GM19023 (cell line): ENCODE data around the gene ZMYM1.
"Not testable (repeated sequence)": the region's sequence is repeated elsewhere in the genome, so short reads cannot be mapped to it uniquely, and the experiment has no call there.

Experiments
- ATAC-seq: cut with Tn5 transposase; IDR thresholded peaks from one replicate; pipeline ENCODE4 v1.9.1; 2021; ENCODE audit warnings: mild to moderate bottlenecking, moderate library complexity; ENCODE audit not compliant: unreplicated experiment

ZMYM1 gene

GRCh38 chr1:35073265-35073811 lies 5.8 kb upstream of the ZMYM1 start:
- no peak for ATAC-seq

DNA sequence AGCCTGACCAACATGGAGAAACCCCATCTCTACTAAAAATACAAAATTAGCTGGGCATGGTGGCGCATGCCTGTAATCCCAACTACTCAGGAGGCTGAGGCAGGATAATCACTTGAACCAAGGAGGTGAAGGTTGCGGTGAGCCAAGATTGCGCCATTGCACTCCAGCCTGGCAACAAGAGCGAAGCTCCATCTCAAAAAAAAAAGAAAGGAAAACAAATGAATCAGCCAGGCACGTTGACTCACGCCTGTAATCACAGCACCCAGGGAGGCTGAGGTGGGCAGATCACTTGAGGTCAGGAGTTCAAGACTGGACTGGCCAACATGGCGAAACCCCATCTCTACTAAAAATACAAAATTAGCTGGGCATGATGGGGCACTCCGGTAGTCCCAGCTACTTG lies 2.8 kb upstream of the ZMYM1 start:
- not testable (repeated sequence) for ATAC-seq

DNA sequence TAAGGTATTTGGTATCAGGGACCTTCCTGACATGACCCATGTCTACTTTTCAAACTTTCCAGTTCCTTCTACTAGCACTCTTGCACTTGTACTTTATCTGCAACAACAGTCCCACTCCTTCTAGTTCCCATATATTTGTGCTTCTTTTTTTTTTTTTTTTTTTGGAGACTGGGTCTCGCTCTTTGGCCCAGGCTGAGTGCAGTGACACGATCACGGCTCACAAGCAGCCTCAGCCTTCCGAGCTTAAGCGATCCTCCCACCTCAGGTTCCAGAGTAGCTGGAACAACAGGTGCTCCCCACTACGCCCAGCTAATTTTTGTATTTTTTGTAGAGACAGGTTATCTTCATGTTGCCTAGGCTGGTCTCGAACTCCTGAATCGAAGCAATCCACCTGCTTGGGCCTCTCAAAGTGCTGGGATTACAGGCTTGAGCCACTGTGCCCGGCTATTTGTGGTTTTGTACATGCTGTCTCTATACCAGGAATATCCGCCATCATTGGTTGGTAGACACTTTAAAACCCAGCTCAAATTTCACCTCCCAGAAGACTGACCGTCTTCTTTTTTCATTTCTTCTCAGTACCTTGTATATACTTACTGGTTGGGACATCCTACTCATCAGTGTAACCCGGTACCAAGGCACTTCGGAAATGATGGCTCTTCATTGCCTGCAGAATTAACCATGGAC lies 1.1 kb downstream of the ZMYM1 start:
- ATAC-seq, result no peak

GRCh38 chr1:35085421-35085820 lies 6.2 kb downstream of the ZMYM1 start:
- ATAC-seq, result no peak

DNA sequence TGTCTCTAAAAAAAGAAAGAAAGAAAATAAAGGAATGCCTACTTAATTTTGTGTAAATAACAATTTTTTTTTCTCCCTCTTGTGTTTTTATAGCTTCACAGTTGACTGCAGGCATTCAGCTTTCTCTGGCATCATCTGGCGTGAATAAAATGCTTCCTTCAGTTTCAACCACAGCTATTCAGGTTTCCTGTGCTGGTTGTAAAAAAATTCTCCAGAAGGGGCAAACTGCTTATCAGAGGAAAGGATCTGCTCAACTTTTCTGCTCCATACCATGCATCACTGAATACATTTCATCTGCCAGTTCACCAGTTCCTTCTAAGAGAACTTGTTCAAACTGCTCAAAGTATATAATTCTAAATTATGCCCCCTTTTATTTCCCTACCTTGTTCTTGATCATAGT lies 18.0 kb downstream of the ZMYM1 start:
- no peak for ATAC-seq

DNA sequence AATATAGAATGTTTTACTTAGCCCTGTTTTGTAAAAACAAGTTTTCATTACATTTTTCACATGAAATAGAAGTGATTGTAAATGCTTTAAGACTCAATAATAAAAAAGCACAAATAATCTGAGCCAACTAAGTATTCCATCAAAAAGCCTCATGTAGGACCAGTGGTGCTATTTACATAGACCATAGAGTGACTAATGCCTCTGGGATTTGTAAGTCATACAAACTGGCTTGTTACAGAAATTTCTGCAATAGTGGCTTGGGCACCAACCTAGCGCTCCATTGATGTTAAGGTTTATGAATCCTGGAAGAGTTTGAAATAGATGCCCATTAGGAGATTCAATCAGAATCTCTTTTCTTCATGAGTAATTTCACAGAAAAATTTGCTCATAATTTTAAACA lies 31.9 kb downstream of the ZMYM1 start:
- ATAC-seq, result no peak

GRCh38 chr1:35112668-35113067 lies 33.5 kb downstream of the ZMYM1 start:
- ATAC-seq, result no peak

GRCh38 chr1:35115459-35116383 lies 36.5 kb downstream of the ZMYM1 start:
- ATAC-seq, result no peak

GRCh38 chr1:35120458-35121133 lies 41.4 kb downstream of the ZMYM1 start:
- ATAC-seq, result no peak

DNA sequence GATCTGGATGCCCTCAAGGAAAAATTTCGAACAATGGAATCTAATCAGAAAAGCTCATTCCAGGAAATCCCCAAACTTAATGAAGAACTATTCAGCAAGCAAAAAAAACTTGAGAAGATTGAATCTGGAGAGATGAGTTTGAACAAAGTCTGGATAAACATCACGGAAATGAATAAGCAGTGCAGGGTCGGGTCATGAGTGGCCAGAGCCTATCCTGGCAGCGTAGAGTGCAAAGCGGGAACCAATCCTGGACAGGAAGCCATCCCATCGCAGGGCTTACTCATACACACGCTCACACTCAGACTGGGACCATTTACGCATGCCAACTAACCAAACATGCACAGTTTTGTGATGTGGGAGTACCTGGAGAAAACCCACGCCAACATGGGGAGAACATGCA lies 43.1 kb downstream of the ZMYM1 start:
- ATAC-seq, result no peak

GRCh38 chr1:35126546-35126945 lies 47.4 kb downstream of the ZMYM1 start:
- ATAC-seq, result no peak

GRCh38 chr1:35129080-35129479 lies 49.9 kb downstream of the ZMYM1 start:
- no peak for ATAC-seq

- no peak for ATAC-seq
Measured at GRCh38 chr1:35136780-35137179, 57.6 kb downstream of the ZMYM1 start.

GRCh38 chr1:35137590-35137989 lies 58.4 kb downstream of the ZMYM1 start:
- ATAC-seq, result not testable (repeated sequence)

DNA sequence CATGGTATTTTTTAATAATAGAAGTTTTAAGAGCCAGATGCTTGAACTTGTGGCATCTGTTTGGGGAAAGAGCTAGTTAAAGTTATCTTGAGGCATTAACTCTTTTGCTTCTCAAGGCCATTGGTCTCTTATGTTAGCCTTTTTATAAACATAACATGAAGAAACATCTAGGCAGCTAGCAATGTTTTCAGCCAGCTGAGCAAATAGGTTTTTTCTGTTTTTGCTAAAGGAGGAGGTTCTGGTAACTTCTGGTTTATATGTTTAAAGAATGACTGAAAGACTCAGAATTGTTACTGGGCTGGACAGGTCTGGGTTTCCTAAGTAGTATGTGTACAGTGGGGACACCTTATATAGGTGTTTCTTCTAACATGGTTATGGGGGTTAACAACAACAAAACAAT lies 63.1 kb downstream of the ZMYM1 start:
- not testable (repeated sequence) for ATAC-seq

DNA sequence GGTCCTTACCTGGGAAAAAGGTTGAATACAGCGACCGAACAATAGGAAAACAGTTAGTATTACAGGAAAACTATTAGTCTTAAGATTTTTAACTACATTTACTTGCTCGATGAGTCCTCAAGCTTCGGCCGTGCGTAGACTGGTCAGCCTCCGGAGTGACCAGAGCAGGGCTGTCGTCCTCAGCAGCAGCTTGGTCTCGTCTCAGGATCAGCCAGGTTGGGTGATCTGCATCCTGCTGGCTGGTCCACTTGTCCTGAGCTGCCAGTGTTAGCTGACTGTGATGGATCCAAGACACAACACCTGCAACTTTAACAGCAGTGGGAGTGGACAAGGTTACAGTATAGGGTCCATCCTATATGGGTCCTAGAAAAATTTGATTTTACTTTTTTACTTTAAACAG lies 63.5 kb downstream of the ZMYM1 start:
- ATAC-seq, result not testable (repeated sequence)

DNA sequence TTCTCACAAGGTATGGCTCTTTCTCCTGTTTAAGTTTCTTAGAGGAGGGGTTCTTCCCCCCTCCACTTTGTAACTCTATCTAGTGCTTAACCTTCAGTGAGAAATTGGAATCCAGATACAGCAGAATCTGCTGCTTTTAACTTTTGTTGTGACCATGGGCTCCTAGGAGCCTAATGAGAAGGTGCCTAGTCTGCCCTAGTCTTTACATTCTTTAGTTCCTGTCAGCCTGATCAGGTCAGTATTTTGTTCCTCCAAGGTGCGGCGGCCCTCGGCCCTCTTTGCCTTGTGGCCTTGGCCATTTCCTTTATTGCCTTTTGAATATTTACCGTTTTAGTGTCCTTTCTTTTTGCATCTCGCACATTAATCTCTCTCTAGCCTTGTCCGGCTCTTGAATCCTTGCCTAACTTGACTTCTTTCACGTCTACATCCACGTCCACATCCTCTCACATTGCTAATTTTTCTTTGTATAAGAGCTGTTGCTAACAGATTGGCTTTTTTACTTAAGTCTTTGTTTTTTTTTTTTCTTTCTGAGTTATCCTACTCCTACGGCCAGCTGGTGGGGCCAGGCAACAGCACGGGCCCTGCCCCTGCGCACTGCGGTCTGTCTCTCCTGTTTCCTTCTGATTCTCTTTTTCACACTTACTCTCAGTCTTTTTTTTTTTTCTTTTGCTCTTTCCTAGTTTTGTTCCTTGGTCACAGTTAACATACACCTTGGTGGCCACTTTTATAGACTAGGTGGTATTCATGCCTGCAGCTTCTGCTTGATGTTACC lies 64.7 kb downstream of the ZMYM1 start:
- no peak for ATAC-seq

GRCh38 chr1:35145892-35146549 lies 66.8 kb downstream of the ZMYM1 start:
- ATAC-seq, result not testable (repeated sequence)

- no peak for ATAC-seq
Measured at GRCh38 chr1:35151220-35151619, 72.0 kb downstream of the ZMYM1 start.

DNA sequence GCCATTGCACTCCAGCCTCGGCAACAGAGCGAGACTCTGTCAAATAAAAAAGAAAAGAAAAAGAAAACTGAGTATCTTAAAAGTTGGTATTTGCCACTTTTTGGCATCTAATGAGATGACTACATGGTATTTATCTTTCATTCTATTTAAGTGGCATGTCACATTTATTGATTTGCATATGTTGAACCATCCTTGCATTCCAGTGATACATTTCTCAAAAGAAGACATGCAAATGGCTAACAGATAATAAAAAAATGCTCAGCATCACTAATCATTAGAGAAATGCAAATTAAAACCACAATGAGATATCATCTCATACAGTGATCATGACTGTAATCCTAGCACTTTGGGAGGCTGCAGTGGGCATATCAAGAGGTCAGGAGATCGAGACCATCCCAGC lies 85.7 kb downstream of the ZMYM1 start:
- ATAC-seq, result no peak
